ENCODE results near the gene JMJD8.

- no peak for TF ChIP-seq CTCF (IDR thresholded peaks at IDR 0.05)
- no peak for TF ChIP-seq EP300 (IDR thresholded peaks at IDR 0.05)
- TF ChIP-seq POLR2AphosphoS5 (IDR thresholded peaks at IDR 0.05) = no peak
- TF ChIP-seq POLR2A (IDR thresholded peaks at IDR 0.05) = no peak
Measured at GRCh38 chr16:707062-707538, 23.0 kb upstream of the JMJD8 start.
